Measurements from ENCODE around the gene KLHL11.
A peak's percentile ranks its signal among the peaks of the same experiment; 100 is the strongest.

KLHL11 gene

GRCh38 chr17:41907633-41908539 lies 42.7 kb upstream of the KLHL11 start:
- no peaks in the 10 kb centered on the region for H3K27me3 ChIP-seq (ENCODE audit: control insufficient read depth in 3 of 3, insufficient read depth in 3 of 3, low read depth in 1 of 3, low read length in 3 of 3)
- H2BK12ac ChIP-seq (ENCODE audit: low read length): no peak overlapping the region
- no peak overlapping the region for H3K4me2 ChIP-seq (ENCODE audit: insufficient read depth, low read length, poor library complexity, severe bottlenecking)
- H2BK15ac ChIP-seq (ENCODE audit: low read length): no peak overlapping the region
- peaks cover 82 to 99% of the 10 kb centered on the region in 2 donors for H3K36me3 ChIP-seq (replicated peaks in 1 of 2; ENCODE audit: control insufficient read depth in 2 of 2, insufficient read depth in 2 of 2, low read length in 2 of 2)
- no peak overlapping the region for H2BK5ac ChIP-seq (ENCODE audit: low read length)
- no peaks in the 10 kb centered on the region for H3K9me3 ChIP-seq (replicated peaks in 1 of 2; ENCODE audit: control insufficient read depth in 2 of 2, insufficient read depth in 1 of 2, low read depth in 1 of 2, low read length in 2 of 2)
- peak overlapping the region; percentile 9 for H3K9ac ChIP-seq (ENCODE audit: low read depth, low read length, poor library complexity)
- no peak overlapping the region for H3K23ac ChIP-seq (ENCODE audit: low read depth, low read length, poor library complexity)
- H3K18ac ChIP-seq (ENCODE audit: low read length): no peak overlapping the region
- H2BK120ac ChIP-seq (ENCODE audit: low read depth, low read length): no peak overlapping the region
- no peak overlapping the region for H2AFZ ChIP-seq (ENCODE audit: low read length)
- H3K4me1 ChIP-seq (ENCODE audit: control insufficient read depth in 2 of 2, insufficient read depth in 1 of 2, low read depth in 1 of 2, low read length in 2 of 2): peaks cover 0 to 6% of the 10 kb centered on the region in 2 donors
- peak overlapping the region in 1 of 2 donors; percentile 2 for H3K4me3 ChIP-seq (ENCODE audit: low read length in 2 of 2)
- H4K8ac ChIP-seq (ENCODE audit: low read depth, low read length): no peak overlapping the region
- WGBS, 2 donors (ENCODE audit: extremely low coverage in 2 of 2, insufficient read length in 2 of 2, insufficient replicate concordance in 1 of 2): no CpG with 5 or more reads among the region's 14 CpGs
- H3K14ac ChIP-seq (ENCODE audit: low read length): no peak overlapping the region
- H2AK5ac ChIP-seq (ENCODE audit: low read depth, low read length): no peak overlapping the region
- H3K79me1 ChIP-seq (ENCODE audit: low read depth, low read length): peaks cover 17% of the 10 kb centered on the region
- no peak overlapping the region for H4K91ac ChIP-seq (ENCODE audit: low read depth, low read length, poor library complexity)
- no peak for DNase-seq (ENCODE audit: low spot score)
- H3K4ac ChIP-seq (ENCODE audit: low read length): no peak overlapping the region
- no peak overlapping the region for H3K27ac ChIP-seq (replicated peaks; ENCODE audit: low read length)

GRCh38 chr17:41907185-41907556 lies 41.9 kb upstream of the KLHL11 start:
- H3K18ac ChIP-seq (ENCODE audit: low read length): no peak overlapping the region
- no peak overlapping the region for H3K4me2 ChIP-seq (ENCODE audit: insufficient read depth, low read length, poor library complexity, severe bottlenecking)
- H3K14ac ChIP-seq (ENCODE audit: low read length): no peak overlapping the region
- no peak overlapping the region for H3K23ac ChIP-seq (ENCODE audit: low read depth, low read length, poor library complexity)
- H3K27me3 ChIP-seq (ENCODE audit: control insufficient read depth in 3 of 3, insufficient read depth in 3 of 3, low read depth in 1 of 3, low read length in 3 of 3): no peaks in the 10 kb centered on the region
- no peak overlapping the region for H3K27ac ChIP-seq (replicated peaks; ENCODE audit: low read length)
- H3K9me3 ChIP-seq (replicated peaks in 1 of 2; ENCODE audit: control insufficient read depth in 2 of 2, insufficient read depth in 1 of 2, low read depth in 1 of 2, low read length in 2 of 2): no peaks in the 10 kb centered on the region
- no peak overlapping the region for H2BK120ac ChIP-seq (ENCODE audit: low read depth, low read length)
- H3K9ac ChIP-seq (ENCODE audit: low read depth, low read length, poor library complexity): no peak overlapping the region
- no peak overlapping the region for H2AFZ ChIP-seq (ENCODE audit: low read length)
- H3K4me1 ChIP-seq (ENCODE audit: control insufficient read depth in 2 of 2, insufficient read depth in 1 of 2, low read depth in 1 of 2, low read length in 2 of 2): peaks cover 0 to 6% of the 10 kb centered on the region in 2 donors
- peak overlapping the region; percentile 43 for H2BK5ac ChIP-seq (ENCODE audit: low read length)
- H2BK15ac ChIP-seq (ENCODE audit: low read length): no peak overlapping the region
- peaks cover 80 to 99% of the 10 kb centered on the region in 2 donors for H3K36me3 ChIP-seq (replicated peaks in 1 of 2; ENCODE audit: control insufficient read depth in 2 of 2, insufficient read depth in 2 of 2, low read length in 2 of 2)
- no peak overlapping the region for H3K4ac ChIP-seq (ENCODE audit: low read length)
- WGBS, 2 donors (ENCODE audit: extremely low coverage in 2 of 2, insufficient read length in 2 of 2, insufficient replicate concordance in 1 of 2): no CpG with 5 or more reads among the region's 8 CpGs
- H2BK12ac ChIP-seq (ENCODE audit: low read length): no peak overlapping the region
- H3K4me3 ChIP-seq (ENCODE audit: low read length in 2 of 2): no peak overlapping the region
- H4K91ac ChIP-seq (ENCODE audit: low read depth, low read length, poor library complexity): no peak overlapping the region
- H4K8ac ChIP-seq (ENCODE audit: low read depth, low read length): no peak overlapping the region
- no peak overlapping the region for H2AK5ac ChIP-seq (ENCODE audit: low read depth, low read length)
- peaks cover 15% of the 10 kb centered on the region for H3K79me1 ChIP-seq (ENCODE audit: low read depth, low read length)
- DNase-seq (ENCODE audit: low spot score): no peak

GRCh38 chr17:41906465-41907184 lies 41.4 kb upstream of the KLHL11 start:
- Histone ChIP-seq H3K36me3 (replicated peaks in 1 of 2; ENCODE audit: control insufficient read depth in 2 of 2, insufficient read depth in 2 of 2, low read length in 2 of 2) (peaks cover 81 to 99% of the 10 kb centered on the region in 2 donors), H3K79me1 (ENCODE audit: low read depth, low read length) (peaks cover 15% of the 10 kb centered on the region), H2AFZ (ENCODE audit: low read length) (no peak overlapping the region), H3K14ac (ENCODE audit: low read length) (no peak overlapping the region), H3K27me3 (ENCODE audit: control insufficient read depth in 3 of 3, insufficient read depth in 3 of 3, low read depth in 1 of 3, low read length in 3 of 3) (no peaks in the 10 kb centered on the region), H2BK5ac (ENCODE audit: low read length) (peak overlapping the region; percentile 43), H3K23ac (ENCODE audit: low read depth, low read length, poor library complexity) (no peak overlapping the region), H2BK15ac (ENCODE audit: low read length) (no peak overlapping the region), H3K4me2 (ENCODE audit: insufficient read depth, low read length, poor library complexity, severe bottlenecking) (no peak overlapping the region), H4K91ac (ENCODE audit: low read depth, low read length, poor library complexity) (no peak overlapping the region), H2AK5ac (ENCODE audit: low read depth, low read length) (no peak overlapping the region), H3K27ac (replicated peaks; ENCODE audit: low read length) (no peak overlapping the region), H3K4me1 (ENCODE audit: control insufficient read depth in 2 of 2, insufficient read depth in 1 of 2, low read depth in 1 of 2, low read length in 2 of 2) (peaks cover 0 to 6% of the 10 kb centered on the region in 2 donors), H3K4me3 (ENCODE audit: low read length in 2 of 2) (no peak overlapping the region), H3K4ac (ENCODE audit: low read length) (no peak overlapping the region), H2BK12ac (ENCODE audit: low read length) (no peak overlapping the region), H4K8ac (ENCODE audit: low read depth, low read length) (no peak overlapping the region), H3K9me3 (replicated peaks in 1 of 2; ENCODE audit: control insufficient read depth in 2 of 2, insufficient read depth in 1 of 2, low read depth in 1 of 2, low read length in 2 of 2) (no peaks in the 10 kb centered on the region), H3K18ac (ENCODE audit: low read length) (no peak overlapping the region), H2BK120ac (ENCODE audit: low read depth, low read length) (no peak overlapping the region), H3K9ac (ENCODE audit: low read depth, low read length, poor library complexity) (no peak overlapping the region)
- DNase-seq (ENCODE audit: low spot score): no peak
- no CpG with 5 or more reads among the region's 15 CpGs for WGBS, 2 donors (ENCODE audit: extremely low coverage in 2 of 2, insufficient read length in 2 of 2, insufficient replicate concordance in 1 of 2)

GRCh38 chr17:41905172-41905571 lies 39.9 kb upstream of the KLHL11 start:
- Histone ChIP-seq H3K27me3 (ENCODE audit: control insufficient read depth in 3 of 3, insufficient read depth in 3 of 3, low read depth in 1 of 3, low read length in 3 of 3) (no peaks in the 10 kb centered on the region), H3K14ac (ENCODE audit: low read length) (no peak overlapping the region), H3K4ac (ENCODE audit: low read length) (no peak overlapping the region), H2BK5ac (ENCODE audit: low read length) (no peak overlapping the region), H2BK120ac (ENCODE audit: low read depth, low read length) (no peak overlapping the region), H2BK12ac (ENCODE audit: low read length) (no peak overlapping the region), H3K18ac (ENCODE audit: low read length) (no peak overlapping the region), H3K27ac (replicated peaks; ENCODE audit: low read length) (no peak overlapping the region), H3K4me2 (ENCODE audit: insufficient read depth, low read length, poor library complexity, severe bottlenecking) (no peak overlapping the region), H4K8ac (ENCODE audit: low read depth, low read length) (no peak overlapping the region), H3K9ac (ENCODE audit: low read depth, low read length, poor library complexity) (no peak overlapping the region), H4K91ac (ENCODE audit: low read depth, low read length, poor library complexity) (no peak overlapping the region), H2AFZ (ENCODE audit: low read length) (no peak overlapping the region), H3K4me3 (ENCODE audit: low read length in 2 of 2) (no peak overlapping the region), H3K9me3 (replicated peaks in 1 of 2; ENCODE audit: control insufficient read depth in 2 of 2, insufficient read depth in 1 of 2, low read depth in 1 of 2, low read length in 2 of 2) (no peaks in the 10 kb centered on the region), H3K79me1 (ENCODE audit: low read depth, low read length) (peaks cover 9% of the 10 kb centered on the region), H2AK5ac (ENCODE audit: low read depth, low read length) (no peak overlapping the region), H3K23ac (ENCODE audit: low read depth, low read length, poor library complexity) (no peak overlapping the region), H2BK15ac (ENCODE audit: low read length) (no peak overlapping the region), H3K36me3 (replicated peaks in 1 of 2; ENCODE audit: control insufficient read depth in 2 of 2, insufficient read depth in 2 of 2, low read length in 2 of 2) (peaks cover 79 to 99% of the 10 kb centered on the region in 2 donors), H3K4me1 (ENCODE audit: control insufficient read depth in 2 of 2, insufficient read depth in 1 of 2, low read depth in 1 of 2, low read length in 2 of 2) (peaks cover 0 to 6% of the 10 kb centered on the region in 2 donors)
- no CpG with 5 or more reads among the region's 4 CpGs for WGBS, 2 donors (ENCODE audit: extremely low coverage in 2 of 2, insufficient read length in 2 of 2, insufficient replicate concordance in 1 of 2)
- DNase-seq (ENCODE audit: low spot score): no peak

Measured in neuronal stem cell (in vitro differentiated cells).